AG09309 (cell line): ENCODE data around the gene DUSP22.
"Not testable (repeated sequence)": the region's sequence is repeated elsewhere in the genome, so short reads cannot be mapped to it uniquely, and the experiment has no call there.

Experiments used
- DNase-seq: peaks from one replicate; pipeline ENCODE4 v3.0.0-alpha.2; 2010; ENCODE audit warnings: low read depth
- H3K4me3 ChIP-seq: 2 replicates; pipeline ENCODE4 v1.5.1; 2011; ENCODE audit warnings: mild to moderate bottlenecking, low read depth, low read length, moderate library complexity; ENCODE audit not compliant: control insufficient read depth
- CTCF ChIP-seq: IDR thresholded peaks from 2 replicates; pipeline ENCODE4 v1.5.1; 2011; ENCODE audit warnings: mild to moderate bottlenecking, low read depth, low read length, inconsistent platforms; ENCODE audit not compliant: insufficient read depth, control insufficient read depth; ENCODE audit errors: missing control alignments

DUSP22 gene

GRCh38 chr6:291697-292505 is at the start of gene DUSP22:
Gene DUSP22 (plus strand): TSS chr6:292487. CDS start chr6:292540, 53 bp downstream.
- peak; percentile 33 for DNase-seq
- TF ChIP-seq CTCF, result no peak

GRCh38 chr6:246352-246751 is 45.9 kb upstream of the DUSP22 start:
- DNase-seq, result no peak
- no peak for TF ChIP-seq CTCF

More at GRCh38 chr6:291697-292505, at the start of gene DUSP22:
- H3K4me3 ChIP-seq, result peak within 1 kb of the TSS; percentile 78

GRCh38 chr6:247351-247750 is 44.9 kb upstream of the DUSP22 start:
- no peak overlapping the region for H3K4me3 ChIP-seq
- DNase-seq, result no peak
- no peak for TF ChIP-seq CTCF

More at GRCh38 chr6:246352-246751, 45.9 kb upstream of the DUSP22 start:
- H3K4me3 ChIP-seq, result no peak overlapping the region

- H3K4me3 ChIP-seq, DNase-seq: not testable (repeated sequence)
These were observed 44.2 kb upstream of the DUSP22 start for GRCh38 chr6:248046-248445.

GRCh38 chr6:250676-251075 is 41.6 kb upstream of the DUSP22 start:
- no peak overlapping the region for H3K4me3 ChIP-seq
- no peak for DNase-seq
- TF ChIP-seq CTCF, result no peak

GRCh38 chr6:251920-252319 is 40.4 kb upstream of the DUSP22 start:
- no peak for DNase-seq
- no peak overlapping the region for H3K4me3 ChIP-seq
- no peak for TF ChIP-seq CTCF

- H3K4me3 ChIP-seq, result no peak overlapping the region
These were observed 39.3 kb upstream of the DUSP22 start for GRCh38 chr6:252775-253535.

More at GRCh38 chr6:252775-253535, 39.3 kb upstream of the DUSP22 start:
- no peak for DNase-seq
- TF ChIP-seq CTCF, result no peak
